Measurements from ENCODE around the gene MARCKSL1.

MARCKSL1 gene

DNA sequence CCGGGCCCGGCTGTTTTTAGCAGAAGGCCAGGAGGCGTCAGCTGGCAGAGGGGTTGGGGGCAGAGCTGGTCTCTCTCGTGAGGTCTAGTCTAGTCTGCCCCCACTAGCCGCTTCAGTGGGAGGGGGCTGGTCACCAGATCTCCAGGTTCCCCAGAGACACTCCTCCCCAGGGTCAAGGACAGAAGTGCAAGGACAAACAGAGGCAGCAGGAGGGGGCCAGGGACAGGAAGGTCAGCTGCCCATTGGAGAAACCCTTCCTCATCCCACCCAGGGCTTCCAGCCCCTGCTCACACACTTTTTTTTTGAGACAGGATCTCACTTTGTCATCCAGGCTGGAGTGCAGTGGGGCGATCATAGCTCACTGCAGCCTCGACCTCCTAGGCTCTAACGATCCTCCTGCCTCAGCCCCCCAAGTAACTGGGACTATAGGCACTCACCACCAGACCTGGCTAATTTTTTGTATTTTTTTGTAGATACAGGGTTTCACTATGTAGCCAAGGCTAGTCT is 16.3 kb upstream of the MARCKSL1 start:
- no peak for DNase-seq

GRCh38 chr1:32351399-32352238 is 15.6 kb upstream of the MARCKSL1 start:
- peak; percentile 91 for DNase-seq

DNA sequence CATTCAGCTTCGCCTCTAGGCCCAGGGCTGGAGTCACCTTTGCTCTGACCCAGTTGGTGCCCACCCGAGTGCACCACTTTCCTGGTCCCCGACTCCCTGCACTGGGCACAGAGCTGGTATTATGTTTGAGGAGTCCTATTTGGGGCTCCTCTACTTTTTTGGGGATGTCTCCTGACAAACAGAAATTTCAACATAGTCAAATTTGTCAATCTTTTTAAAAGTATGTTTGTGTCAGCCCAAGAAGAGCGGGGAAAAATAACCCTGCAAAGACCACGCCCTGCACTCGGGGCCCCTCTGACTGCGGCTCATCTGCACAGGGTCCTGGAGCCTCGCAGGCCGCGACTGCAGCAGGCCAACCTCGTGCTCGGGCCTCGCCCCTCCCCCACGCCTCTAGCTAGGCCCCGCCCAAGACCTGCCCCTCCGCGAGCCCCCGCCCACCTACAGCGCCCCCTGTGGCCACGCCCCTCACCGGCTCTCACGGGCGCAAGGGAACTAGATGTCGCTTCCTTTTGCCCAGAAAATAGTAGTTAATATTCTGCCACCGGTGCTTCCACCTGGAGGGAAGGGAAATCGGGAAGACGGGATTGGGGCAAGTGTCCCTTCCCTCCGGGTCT is 14.9 kb upstream of the MARCKSL1 start:
- no peak for DNase-seq

DNA sequence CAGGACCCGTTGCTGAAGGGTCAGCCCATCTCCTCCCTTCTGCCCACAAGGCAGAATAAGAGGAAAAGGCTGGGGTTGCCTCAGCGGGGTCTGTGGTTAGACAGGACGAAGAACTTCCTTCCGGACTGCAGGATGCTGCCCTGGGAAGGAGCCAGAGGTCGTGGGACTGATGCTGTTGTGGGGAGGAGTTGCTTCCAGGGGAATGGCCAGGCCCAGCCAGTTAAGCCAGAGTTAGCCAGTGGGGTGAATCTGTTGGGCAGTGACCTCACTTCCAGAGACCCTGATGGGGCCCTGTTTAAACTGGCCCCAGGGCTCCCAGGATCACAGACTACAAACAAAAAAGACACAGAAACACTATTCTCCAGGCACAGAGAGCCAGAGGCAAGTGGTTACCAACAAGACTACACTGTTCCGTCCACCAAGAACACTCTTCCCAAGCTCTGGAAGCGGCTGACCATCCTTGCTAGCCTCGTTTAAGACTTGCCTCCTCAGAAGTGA is 13.2 kb upstream of the MARCKSL1 start:
- DNase-seq, result no peak

DNA sequence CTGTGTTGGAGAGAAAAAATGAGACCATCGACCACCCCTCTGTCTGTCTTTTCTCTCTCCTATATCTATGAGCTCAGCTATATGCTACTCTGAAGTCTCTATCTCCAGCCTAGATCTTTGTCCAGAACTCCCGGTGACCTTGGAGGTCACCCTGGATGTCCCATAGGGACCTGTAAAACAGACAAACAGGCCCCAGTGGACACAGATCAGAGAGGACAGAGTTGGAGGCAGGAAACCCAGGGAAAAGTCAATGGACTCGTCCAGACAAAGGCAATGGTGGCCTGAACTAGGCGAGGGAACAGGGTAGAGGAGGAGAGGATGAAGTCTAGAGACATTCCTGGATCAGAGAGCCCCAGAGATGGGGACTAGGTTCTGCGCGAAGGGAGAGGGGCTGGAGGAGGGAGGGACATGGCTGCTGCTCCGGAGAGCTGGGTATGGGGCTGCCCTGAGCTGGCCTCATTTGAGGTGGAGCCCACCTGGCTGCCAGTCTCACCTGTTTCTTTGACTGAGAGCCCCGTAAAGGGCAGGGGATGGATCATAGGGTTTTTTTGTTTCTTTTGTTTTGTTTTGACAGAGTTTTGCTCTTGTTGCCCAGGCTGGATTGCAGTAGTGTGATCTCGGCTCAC is 10.6 kb upstream of the MARCKSL1 start:
- no peak for DNase-seq

DNA sequence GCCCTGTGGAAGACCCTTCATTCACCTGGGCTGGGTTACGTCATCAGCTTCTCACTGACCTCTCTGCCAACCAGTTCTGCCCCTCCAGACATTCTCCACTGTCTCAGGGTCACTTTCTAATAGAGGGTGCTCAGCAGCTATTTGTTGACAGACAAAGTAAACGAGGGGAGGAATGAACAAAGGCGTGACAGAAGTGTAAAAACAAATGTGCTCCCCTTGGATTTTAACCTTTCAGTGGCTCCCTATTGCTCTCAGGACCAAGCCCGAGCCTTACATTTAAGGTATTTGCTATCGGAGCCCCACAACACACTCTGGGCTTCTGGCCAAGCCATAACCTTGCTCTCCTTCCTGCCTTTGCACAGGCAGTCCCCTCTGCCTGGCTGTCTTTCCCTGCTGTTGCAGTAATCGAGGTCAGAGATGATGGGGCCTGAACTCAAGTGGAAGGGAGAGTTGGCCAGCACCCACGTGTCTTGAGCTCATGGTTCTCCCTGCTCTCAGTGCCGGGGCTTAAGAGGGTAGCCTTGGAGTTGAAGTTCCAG is 9.3 kb upstream of the MARCKSL1 start:
- peak; percentile 81 for DNase-seq

GRCh38 chr1:32342704-32343103 is 6.7 kb upstream of the MARCKSL1 start:
- no peak for DNase-seq

DNA sequence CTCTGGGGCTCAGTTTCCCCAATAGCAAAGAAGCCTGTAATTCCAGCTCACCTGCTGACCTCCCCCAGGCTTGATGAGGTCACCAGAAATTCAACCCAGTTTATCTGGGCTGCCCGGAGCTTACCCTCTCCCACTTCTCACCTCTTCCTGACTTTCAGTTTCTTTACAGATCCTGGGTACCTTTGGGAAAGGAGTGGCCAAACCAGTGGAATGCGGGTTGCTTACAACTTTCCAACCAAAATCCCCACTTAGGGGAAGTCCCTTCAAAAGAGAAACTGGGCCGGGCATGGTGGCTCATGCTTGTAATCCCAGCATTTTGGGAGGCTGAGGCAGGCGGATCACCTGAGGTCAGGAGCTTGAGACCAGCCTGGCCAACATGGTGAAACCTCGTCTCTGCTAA is 5.9 kb upstream of the MARCKSL1 start:
- DNase-seq, result no peak

GRCh38 chr1:32341186-32341757 is 5.2 kb upstream of the MARCKSL1 start:
- no peak for DNase-seq

DNA sequence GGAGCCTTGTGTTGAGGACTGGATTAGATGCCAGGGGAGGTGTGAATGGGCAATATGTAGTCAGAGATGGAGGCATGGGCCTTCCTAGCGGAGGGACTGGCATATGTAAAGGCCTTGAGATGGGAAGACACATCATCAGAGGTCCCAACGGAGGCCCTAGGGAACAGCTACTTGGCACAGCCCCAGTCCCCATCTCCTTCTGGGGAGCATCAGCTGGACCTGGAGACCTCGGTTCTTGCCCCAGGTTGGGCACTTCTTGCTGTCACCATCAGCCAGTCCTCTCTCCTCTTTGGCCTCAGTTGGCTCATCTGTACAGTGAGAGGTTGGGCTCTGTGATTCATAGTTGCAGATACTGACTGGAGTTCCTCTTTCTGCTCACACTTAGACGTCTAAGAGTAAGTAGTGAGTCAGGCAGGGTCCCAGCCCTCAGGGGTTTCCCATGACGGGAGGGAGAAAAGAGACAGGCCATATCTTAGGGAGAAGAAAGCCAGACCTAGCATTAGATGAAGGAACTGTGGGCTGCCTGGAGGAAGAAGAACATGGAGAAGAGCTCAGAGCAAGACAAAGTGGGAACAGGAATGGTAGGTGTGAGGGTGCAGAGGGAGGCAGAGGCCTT is 3.4 kb upstream of the MARCKSL1 start:
- DNase-seq, result no peak

DNA sequence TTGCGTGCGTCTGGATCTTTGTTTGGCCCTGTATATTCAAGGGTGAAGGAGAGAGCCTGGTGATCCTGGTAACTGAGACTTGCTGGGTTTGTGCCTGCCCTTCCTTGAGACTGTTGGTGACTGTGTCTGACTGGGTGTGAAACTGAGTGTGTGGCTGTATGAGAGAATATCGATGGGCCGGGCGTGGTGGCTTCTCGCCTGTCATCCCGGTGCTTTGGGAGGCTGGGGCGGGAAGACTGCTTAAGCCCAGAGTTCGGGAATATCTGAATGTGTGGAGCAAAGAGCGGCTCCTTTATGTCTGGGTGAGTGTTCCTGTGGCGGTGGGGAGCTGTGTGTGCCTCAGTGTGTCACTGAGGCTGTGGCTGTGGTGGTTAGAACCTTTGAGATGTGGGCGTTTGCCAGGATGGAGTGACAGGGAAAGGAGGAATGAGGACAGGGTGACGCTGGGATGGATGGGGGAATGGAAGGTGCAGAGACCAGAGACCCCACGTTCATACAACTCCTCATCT is 2.7 kb upstream of the MARCKSL1 start:
- no peak for DNase-seq

GRCh38 chr1:32337855-32338636 is 2.0 kb upstream of the MARCKSL1 start:
- no peak for DNase-seq

GRCh38 chr1:32336963-32337675 is 1.1 kb upstream of the MARCKSL1 start:
- peak; percentile 68 for DNase-seq

DNA sequence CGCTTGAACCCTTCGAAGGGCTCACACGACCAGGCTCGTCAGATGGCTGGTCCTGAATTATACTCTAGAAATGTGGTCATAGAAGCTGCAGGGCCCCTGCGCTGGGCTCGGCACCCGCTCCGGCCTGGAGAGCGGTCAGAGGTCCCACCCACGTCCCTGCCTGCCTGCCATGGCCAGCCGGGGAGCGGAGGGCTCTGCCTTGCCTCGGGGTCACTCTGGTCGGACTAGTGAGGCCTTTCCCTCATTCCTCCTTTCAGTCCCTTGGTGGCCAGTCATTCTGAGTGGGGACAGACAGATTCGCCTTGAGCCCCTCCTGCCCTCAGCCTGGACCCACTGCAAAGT is 529 bp upstream of the MARCKSL1 start:
- no peak for DNase-seq

DNA sequence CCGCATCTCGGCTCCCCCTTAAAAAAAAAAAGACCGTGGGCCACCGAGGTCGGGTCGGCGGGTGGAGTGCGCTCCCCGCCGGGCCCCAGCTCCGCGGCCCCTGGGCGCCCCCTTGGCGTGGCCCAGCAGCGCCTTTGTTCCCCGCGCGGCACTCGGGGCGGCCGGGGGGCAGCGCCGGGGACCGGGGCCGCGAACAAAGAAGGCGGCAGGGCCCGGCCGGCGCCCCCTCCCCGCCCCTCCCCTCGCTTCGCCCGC is 571 bp downstream of the MARCKSL1 start:
- no peak for DNase-seq

GRCh38 chr1:32334864-32335534 is 1.0 kb downstream of the MARCKSL1 start:
- DNase-seq, result peak; percentile 46

GRCh38 chr1:32334274-32334861 is 1.7 kb downstream of the MARCKSL1 start:
- DNase-seq, result no peak

GRCh38 chr1:32333251-32333963 is 2.6 kb downstream of the MARCKSL1 start:
- DNase-seq, result no peak

DNA sequence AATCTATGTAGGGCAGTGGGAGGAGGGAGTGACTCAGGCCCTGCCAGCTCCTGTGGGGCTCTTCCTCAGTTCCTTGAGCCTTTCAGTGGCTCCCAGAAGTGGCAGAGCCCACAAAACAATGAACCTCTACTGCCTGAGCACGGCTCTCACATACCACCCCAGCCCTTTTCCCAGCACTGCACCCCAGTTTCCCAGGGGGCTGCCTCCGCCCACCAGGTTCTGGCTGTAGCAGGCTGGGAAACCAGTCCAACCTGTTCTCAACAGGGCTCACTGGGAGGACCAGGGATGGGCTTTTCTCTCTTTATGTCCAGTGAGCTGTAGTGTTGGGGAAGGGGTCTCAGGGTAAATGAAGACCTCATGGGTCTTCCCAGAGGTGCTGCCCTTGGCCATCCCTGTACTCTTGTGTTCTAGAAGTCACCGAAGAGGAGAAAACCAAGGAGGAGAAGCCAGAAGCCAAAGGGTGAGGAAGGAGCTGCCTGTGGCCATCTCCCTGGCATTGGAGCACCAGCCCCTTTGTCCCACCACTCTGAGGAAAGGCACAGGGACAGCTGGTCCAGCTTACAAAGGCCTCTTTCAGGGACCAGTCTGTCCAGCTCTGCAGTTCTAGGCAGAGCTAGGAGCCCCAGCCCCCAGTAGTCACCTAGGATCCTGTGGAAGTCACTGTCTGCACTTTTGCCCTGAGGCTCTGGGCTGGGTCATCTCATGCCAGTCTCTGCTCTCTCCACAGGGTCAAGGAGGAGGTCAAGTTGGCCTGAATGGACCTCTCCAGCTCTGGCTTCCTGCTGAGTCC is 3.5 kb downstream of the MARCKSL1 start:
- DNase-seq, result no peak
